ENCODE results near the gene EHMT1. TPM values are rescaled to one million over a fixed set of nuclear protein-coding genes. Genes with fewer than 3 reads are reported as not detected.
A peak's percentile ranks its signal among the peaks of the same experiment; 100 is the strongest.
"Not testable (repeated sequence)": the region's sequence is repeated elsewhere in the genome, so short reads cannot be mapped to it uniquely, and the experiment has no call there.

Gene EHMT1
- total RNA-seq, 2 donors from 2014 or later, result 106 to 108 TPM

GRCh38 chr9:137809040-137809576 is 190.3 kb downstream of the EHMT1 start:
- H3K9me3 ChIP-seq (ENCODE audit: control insufficient read depth, low read length, poor library complexity, severe bottlenecking), result no peaks in the 10 kb centered on the region
- Mint-ChIP-seq H3K27ac (no peak overlapping the region), H3K27me3 (no peaks in the 10 kb centered on the region), H3K4me3 (no peak overlapping the region), H3K36me3 (ENCODE audit: low read depth) (no peaks in the 10 kb centered on the region), H3K4me1 (peaks cover 8% of the 10 kb centered on the region)
- peak; percentile 27 for ATAC-seq
- no peak for DNase-seq

GRCh38 chr9:137809726-137810450 is 191.1 kb downstream of the EHMT1 start:
- not testable (repeated sequence) for DNase-seq; H3K27me3 Mint-ChIP-seq; ATAC-seq; H3K9me3 ChIP-seq (ENCODE audit: control insufficient read depth, low read length, poor library complexity, severe bottlenecking); H3K27ac Mint-ChIP-seq; H3K36me3 Mint-ChIP-seq (ENCODE audit: low read depth); H3K4me3 Mint-ChIP-seq
- H3K4me1 Mint-ChIP-seq, result peaks cover 10% of the 10 kb centered on the region

- H3K4me3 Mint-ChIP-seq, result no peak overlapping the region
- H3K27me3 Mint-ChIP-seq, result no peaks in the 10 kb centered on the region
- no peak for ATAC-seq
- H3K36me3 Mint-ChIP-seq (ENCODE audit: low read depth), result peaks cover 4% of the 10 kb centered on the region
- H3K9me3 ChIP-seq (ENCODE audit: control insufficient read depth, low read length, poor library complexity, severe bottlenecking), result no peaks in the 10 kb centered on the region
- no peak overlapping the region for H3K27ac Mint-ChIP-seq
- DNase-seq, result no peak
- H3K4me1 Mint-ChIP-seq, result peaks cover 11% of the 10 kb centered on the region
These were observed 192.6 kb downstream of the EHMT1 start for GRCh38 chr9:137811283-137811870.

GRCh38 chr9:137812356-137813023 is 193.7 kb downstream of the EHMT1 start:
- H3K4me3 Mint-ChIP-seq, result no peak overlapping the region
- H3K9me3 ChIP-seq (ENCODE audit: control insufficient read depth, low read length, poor library complexity, severe bottlenecking), result no peaks in the 10 kb centered on the region
- H3K36me3 Mint-ChIP-seq (ENCODE audit: low read depth), result peaks cover 7% of the 10 kb centered on the region
- peak overlapping the region; percentile 51 for H3K27ac Mint-ChIP-seq
- H3K4me1 Mint-ChIP-seq, result peaks cover 5% of the 10 kb centered on the region
- H3K27me3 Mint-ChIP-seq, result no peaks in the 10 kb centered on the region
- DNase-seq (no peak), ATAC-seq (no peak)

GRCh38 chr9:137813167-137813566 is 194.4 kb downstream of the EHMT1 start:
- no peaks in the 10 kb centered on the region for H3K9me3 ChIP-seq (ENCODE audit: control insufficient read depth, low read length, poor library complexity, severe bottlenecking)
- no peaks in the 10 kb centered on the region for H3K27me3 Mint-ChIP-seq
- H3K36me3 Mint-ChIP-seq (ENCODE audit: low read depth), result peaks cover 7% of the 10 kb centered on the region
- peaks cover 3% of the 10 kb centered on the region for H3K4me1 Mint-ChIP-seq
- H3K27ac Mint-ChIP-seq, result no peak overlapping the region
- no peak overlapping the region for H3K4me3 Mint-ChIP-seq
- no peak for ATAC-seq
- no peak for DNase-seq

GRCh38 chr9:137813651-137814415 is 195.0 kb downstream of the EHMT1 start:
- H3K9me3 ChIP-seq (ENCODE audit: control insufficient read depth, low read length, poor library complexity, severe bottlenecking), result no peaks in the 10 kb centered on the region
- no peak for ATAC-seq
- peaks cover 3% of the 10 kb centered on the region for H3K4me1 Mint-ChIP-seq
- peaks cover 7% of the 10 kb centered on the region for H3K36me3 Mint-ChIP-seq (ENCODE audit: low read depth)
- H3K27ac Mint-ChIP-seq, result no peak overlapping the region
- H3K4me3 Mint-ChIP-seq, result no peak overlapping the region
- no peaks in the 10 kb centered on the region for H3K27me3 Mint-ChIP-seq
- no peak for DNase-seq

GRCh38 chr9:137814436-137814835 is 195.6 kb downstream of the EHMT1 start:
- H3K9me3 ChIP-seq (ENCODE audit: control insufficient read depth, low read length, poor library complexity, severe bottlenecking), result no peaks in the 10 kb centered on the region
- no peak for DNase-seq
- Mint-ChIP-seq H3K27me3 (no peaks in the 10 kb centered on the region), H3K4me1 (peaks cover 3% of the 10 kb centered on the region), H3K27ac (no peak overlapping the region), H3K36me3 (ENCODE audit: low read depth) (peaks cover 7% of the 10 kb centered on the region), H3K4me3 (no peak overlapping the region)
- no peak for ATAC-seq

- H3K27me3 Mint-ChIP-seq, result no peaks in the 10 kb centered on the region
- ATAC-seq, result no peak
- peak overlapping the region; percentile 71 for H3K4me3 Mint-ChIP-seq
- H3K27ac Mint-ChIP-seq, result no peak overlapping the region
- H3K4me1 Mint-ChIP-seq, result peaks cover 3% of the 10 kb centered on the region
- no peaks in the 10 kb centered on the region for H3K9me3 ChIP-seq (ENCODE audit: control insufficient read depth, low read length, poor library complexity, severe bottlenecking)
- DNase-seq, result no peak
- peaks cover 7% of the 10 kb centered on the region for H3K36me3 Mint-ChIP-seq (ENCODE audit: low read depth)
These were observed 196.0 kb downstream of the EHMT1 start for GRCh38 chr9:137814841-137815240.

GRCh38 chr9:137815256-137816255 is 196.8 kb downstream of the EHMT1 start:
- H3K27me3 Mint-ChIP-seq, result no peaks in the 10 kb centered on the region
- no peak overlapping the region for H3K27ac Mint-ChIP-seq
- peaks cover 3% of the 10 kb centered on the region for H3K4me1 Mint-ChIP-seq
- no peak for DNase-seq
- no peak overlapping the region for H3K4me3 Mint-ChIP-seq
- H3K36me3 Mint-ChIP-seq (ENCODE audit: low read depth), result peaks cover 7% of the 10 kb centered on the region
- no peaks in the 10 kb centered on the region for H3K9me3 ChIP-seq (ENCODE audit: control insufficient read depth, low read length, poor library complexity, severe bottlenecking)
- no peak for ATAC-seq

GRCh38 chr9:137816531-137817235 is 197.9 kb downstream of the EHMT1 start:
- Mint-ChIP-seq H3K4me1 (peaks cover 3% of the 10 kb centered on the region), H3K27ac (no peak overlapping the region)
- no peak for ATAC-seq

GRCh38 chr9:137817236-137818200 is 198.7 kb downstream of the EHMT1 start:
- DNase-seq, result no peak
- H3K4me3 Mint-ChIP-seq, result no peak overlapping the region
- H3K9me3 ChIP-seq (ENCODE audit: control insufficient read depth, low read length, poor library complexity, severe bottlenecking), result no peaks in the 10 kb centered on the region
- peaks cover 3% of the 10 kb centered on the region for H3K4me1 Mint-ChIP-seq
- H3K27ac Mint-ChIP-seq, result peak overlapping the region; percentile 10
- no peak for ATAC-seq
- H3K27me3 Mint-ChIP-seq, result no peaks in the 10 kb centered on the region
- H3K36me3 Mint-ChIP-seq (ENCODE audit: low read depth), result peaks cover 7% of the 10 kb centered on the region

More at GRCh38 chr9:137816531-137817235, 197.9 kb downstream of the EHMT1 start:
- H3K9me3 ChIP-seq (ENCODE audit: control insufficient read depth, low read length, poor library complexity, severe bottlenecking), result no peaks in the 10 kb centered on the region
- no peak for DNase-seq
- Mint-ChIP-seq H3K27me3 (no peaks in the 10 kb centered on the region), H3K36me3 (ENCODE audit: low read depth) (peaks cover 7% of the 10 kb centered on the region), H3K4me3 (no peak overlapping the region)
